GM18502 (cell line): ENCODE data around the gene SLC24A3.

ENCODE experiments used
- ATAC-seq: cut with Tn5 transposase; IDR thresholded peaks from one replicate; pipeline ENCODE4 v1.9.1; 2021; ENCODE audit warnings: mild to moderate bottlenecking; ENCODE audit not compliant: unreplicated experiment, poor library complexity

The SLC24A3 gene

GRCh38 chr20:19376451-19377229 is 164.2 kb downstream of the SLC24A3 start:
- ATAC-seq, result no peak

- no peak for ATAC-seq
These were observed 165.6 kb downstream of the SLC24A3 start for GRCh38 chr20:19378058-19378457.

- no peak for ATAC-seq
These were observed 167.8 kb downstream of the SLC24A3 start for GRCh38 chr20:19380211-19380610.

GRCh38 chr20:19381947-19382346 is 169.5 kb downstream of the SLC24A3 start:
- no peak for ATAC-seq

GRCh38 chr20:19382386-19383340 is 170.2 kb downstream of the SLC24A3 start:
- ATAC-seq, result no peak

- ATAC-seq, result no peak
These were observed 172.5 kb downstream of the SLC24A3 start for GRCh38 chr20:19384940-19385339.

GRCh38 chr20:19387251-19387650 is 174.8 kb downstream of the SLC24A3 start:
- ATAC-seq, result no peak

GRCh38 chr20:19392344-19393130 is 180.1 kb downstream of the SLC24A3 start:
- no peak for ATAC-seq

- ATAC-seq, result no peak
These were observed 184.1 kb downstream of the SLC24A3 start for GRCh38 chr20:19396460-19397081.

GRCh38 chr20:19397226-19397625 is 184.8 kb downstream of the SLC24A3 start:
- no peak for ATAC-seq

GRCh38 chr20:19397666-19398065 is 185.2 kb downstream of the SLC24A3 start:
- no peak for ATAC-seq

- no peak for ATAC-seq
These were observed 188.7 kb downstream of the SLC24A3 start for GRCh38 chr20:19401096-19401495.

GRCh38 chr20:19403549-19403948 is 191.1 kb downstream of the SLC24A3 start:
- no peak for ATAC-seq

GRCh38 chr20:19404826-19405225 is 192.4 kb downstream of the SLC24A3 start:
- ATAC-seq, result no peak

GRCh38 chr20:19405958-19406357 is 193.5 kb downstream of the SLC24A3 start:
- no peak for ATAC-seq

GRCh38 chr20:19406381-19406780 is 193.9 kb downstream of the SLC24A3 start:
- ATAC-seq, result no peak

- no peak for ATAC-seq
These were observed 194.8 kb downstream of the SLC24A3 start for GRCh38 chr20:19407196-19407595.

- no peak for ATAC-seq
These were observed 195.3 kb downstream of the SLC24A3 start for GRCh38 chr20:19407736-19408135.

- no peak for ATAC-seq
These were observed 196.5 kb downstream of the SLC24A3 start for GRCh38 chr20:19408971-19409370.

- no peak for ATAC-seq
These were observed 199.4 kb downstream of the SLC24A3 start for GRCh38 chr20:19411811-19412210.
